Muscle layer of duodenum (tissue), 2 donors: Measurements from ENCODE around the gene COL25A1.

Source experiments
- H3K27ac ChIP-seq: one replicate; pipeline ENCODE4 v1.7.0; 2013; ENCODE audit warnings: mild to moderate bottlenecking, low read length
- H3K27me3 ChIP-seq: one replicate; pipeline ENCODE4 v1.7.0; 2013; ENCODE audit warnings: low read depth, mild to moderate bottlenecking, control low read depth, low read length
- H3K36me3 ChIP-seq, 2 donors: one replicate each; pipeline ENCODE4 v1.7.0; 2013; ENCODE audit warnings: low read length in 2 of 2, control low read depth in 1 of 2, mild to moderate bottlenecking in 1 of 2; ENCODE audit not compliant: insufficient read depth in 2 of 2, control insufficient read depth in 1 of 2
- H3K4me1 ChIP-seq, 2 donors: one replicate each; pipeline ENCODE4 v1.7.0; 2013; ENCODE audit warnings: low read length in 2 of 2, mild to moderate bottlenecking in 2 of 2, control low read depth in 1 of 2, moderate library complexity in 1 of 2; ENCODE audit not compliant: insufficient read depth in 2 of 2, control insufficient read depth in 1 of 2
- H3K4me3 ChIP-seq, 2 donors: one replicate each; pipeline ENCODE4 v1.7.0; 2013; ENCODE audit warnings: low read length in 2 of 2, low read depth in 1 of 2, mild to moderate bottlenecking in 1 of 2
- H3K9me3 ChIP-seq, 2 donors: one replicate each; pipeline ENCODE4 v1.7.0; 2013; ENCODE audit warnings: low read length in 2 of 2, control low read depth in 1 of 2, mild to moderate bottlenecking in 1 of 2; ENCODE audit not compliant: control insufficient read depth in 1 of 2
- donor health status: healthy.

COL25A1 gene

GRCh38 chr4:109290918-109291317 lies 11.5 kb downstream of the COL25A1 start:
- H3K27me3 ChIP-seq: no peaks in the 10 kb centered on the region

GRCh38 chr4:109278594-109279031 lies 23.8 kb downstream of the COL25A1 start:
- Histone ChIP-seq H3K27ac (no peak overlapping the region), H3K27me3 (no peaks in the 10 kb centered on the region), H3K4me1 (no peaks in the 10 kb centered on the region), H3K36me3 (no peaks in the 10 kb centered on the region), H3K9me3 (no peaks in the 10 kb centered on the region), H3K4me3 (no peak overlapping the region)

More at GRCh38 chr4:109290918-109291317, 11.5 kb downstream of the COL25A1 start:
- H3K27ac ChIP-seq: no peak overlapping the region
- H3K4me3 ChIP-seq: no peak overlapping the region
- no peaks in the 10 kb centered on the region for H3K9me3 ChIP-seq
- H3K4me1 ChIP-seq: no peaks in the 10 kb centered on the region
- H3K36me3 ChIP-seq: no peaks in the 10 kb centered on the region

- Histone ChIP-seq H3K9me3 (no peaks in the 10 kb centered on the region), H3K4me1 (no peaks in the 10 kb centered on the region), H3K27ac (no peak overlapping the region), H3K4me3 (no peak overlapping the region), H3K36me3 (no peaks in the 10 kb centered on the region), H3K27me3 (no peaks in the 10 kb centered on the region)
Measured at GRCh38 chr4:109276482-109277095, 25.9 kb downstream of the COL25A1 start.

- Histone ChIP-seq H3K27me3 (no peaks in the 10 kb centered on the region), H3K27ac (no peak overlapping the region), H3K36me3 (no peaks in the 10 kb centered on the region), H3K9me3 (no peaks in the 10 kb centered on the region), H3K4me1 (no peaks in the 10 kb centered on the region), H3K4me3 (no peak overlapping the region)
Measured at GRCh38 chr4:109275066-109275745, 27.3 kb downstream of the COL25A1 start.

GRCh38 chr4:109266891-109267290 lies 35.6 kb downstream of the COL25A1 start:
- Histone ChIP-seq H3K36me3 (no peaks in the 10 kb centered on the region), H3K4me3 (no peak overlapping the region), H3K27ac (no peak overlapping the region), H3K4me1 (no peaks in the 10 kb centered on the region), H3K9me3 (no peaks in the 10 kb centered on the region), H3K27me3 (no peaks in the 10 kb centered on the region)

GRCh38 chr4:109266236-109266635 lies 36.2 kb downstream of the COL25A1 start:
- no peak overlapping the region for H3K4me3 ChIP-seq
- no peak overlapping the region for H3K27ac ChIP-seq
- H3K9me3 ChIP-seq: no peaks in the 10 kb centered on the region
- no peaks in the 10 kb centered on the region for H3K36me3 ChIP-seq
- no peaks in the 10 kb centered on the region for H3K4me1 ChIP-seq
- H3K27me3 ChIP-seq: no peaks in the 10 kb centered on the region

GRCh38 chr4:109263721-109264120 lies 38.7 kb downstream of the COL25A1 start:
- Histone ChIP-seq H3K9me3 (no peaks in the 10 kb centered on the region), H3K4me3 (no peak overlapping the region), H3K4me1 (no peaks in the 10 kb centered on the region), H3K36me3 (no peaks in the 10 kb centered on the region), H3K27ac (no peak overlapping the region), H3K27me3 (no peaks in the 10 kb centered on the region)

- no peaks in the 10 kb centered on the region for H3K36me3 ChIP-seq
- H3K9me3 ChIP-seq: no peaks in the 10 kb centered on the region
- no peaks in the 10 kb centered on the region for H3K27me3 ChIP-seq
- H3K4me3 ChIP-seq: no peak overlapping the region
- H3K27ac ChIP-seq: no peak overlapping the region
- no peaks in the 10 kb centered on the region for H3K4me1 ChIP-seq
Measured at GRCh38 chr4:109256818-109257217, 45.6 kb downstream of the COL25A1 start.

GRCh38 chr4:109254845-109255244 lies 47.6 kb downstream of the COL25A1 start:
- H3K9me3 ChIP-seq: no peaks in the 10 kb centered on the region
- H3K36me3 ChIP-seq: no peaks in the 10 kb centered on the region
- H3K4me1 ChIP-seq: no peaks in the 10 kb centered on the region
- H3K27me3 ChIP-seq: no peaks in the 10 kb centered on the region
- no peak overlapping the region for H3K4me3 ChIP-seq
- no peak overlapping the region for H3K27ac ChIP-seq

- no peak overlapping the region for H3K4me3 ChIP-seq
- no peaks in the 10 kb centered on the region for H3K9me3 ChIP-seq
- no peaks in the 10 kb centered on the region for H3K36me3 ChIP-seq
- no peaks in the 10 kb centered on the region for H3K27me3 ChIP-seq
- H3K27ac ChIP-seq: no peak overlapping the region
- H3K4me1 ChIP-seq: no peaks in the 10 kb centered on the region
Measured at GRCh38 chr4:109251396-109251795, 51.1 kb downstream of the COL25A1 start.

GRCh38 chr4:109248322-109248900 lies 54.0 kb downstream of the COL25A1 start:
- H3K27me3 ChIP-seq: no peaks in the 10 kb centered on the region
- H3K4me1 ChIP-seq: no peaks in the 10 kb centered on the region
- no peaks in the 10 kb centered on the region for H3K36me3 ChIP-seq
- H3K4me3 ChIP-seq: no peak overlapping the region
- H3K9me3 ChIP-seq: no peaks in the 10 kb centered on the region
- H3K27ac ChIP-seq: no peak overlapping the region
